Ovary (tissue), 3 donors: ENCODE data around the gene TBXA2R.

Source experiments
- EP300 ChIP-seq: sonication (generic); formaldehyde crosslinking; IDR thresholded peaks from one replicate; pipeline ENCODE4 v1.6.1; 2017; ENCODE audit warnings: antibody characterized with exemption
- POLR2A ChIP-seq: fragments of 450-650 bp; IDR thresholded peaks from one replicate; pipeline ENCODE4 v1.6.1; 2017; ENCODE audit warnings: antibody characterized with exemption, mild to moderate bottlenecking, moderate library complexity
- TF ChIP-seq, protein P1 (sequence below), 3 donors: fragments of 450-650 bp in 2 of 3; fragments of 200-600 bp in 1 of 3; IDR thresholded peaks; one replicate each; pipeline versions ENCODE4 v1.5.1 to v1.8.0; 2016 to 2022; ENCODE audit warnings: antibody characterized with exemption in 3 of 3, mild to moderate bottlenecking in 1 of 3
- donor health status: DM: no; HTN: no; CAD: no.

DNA sequence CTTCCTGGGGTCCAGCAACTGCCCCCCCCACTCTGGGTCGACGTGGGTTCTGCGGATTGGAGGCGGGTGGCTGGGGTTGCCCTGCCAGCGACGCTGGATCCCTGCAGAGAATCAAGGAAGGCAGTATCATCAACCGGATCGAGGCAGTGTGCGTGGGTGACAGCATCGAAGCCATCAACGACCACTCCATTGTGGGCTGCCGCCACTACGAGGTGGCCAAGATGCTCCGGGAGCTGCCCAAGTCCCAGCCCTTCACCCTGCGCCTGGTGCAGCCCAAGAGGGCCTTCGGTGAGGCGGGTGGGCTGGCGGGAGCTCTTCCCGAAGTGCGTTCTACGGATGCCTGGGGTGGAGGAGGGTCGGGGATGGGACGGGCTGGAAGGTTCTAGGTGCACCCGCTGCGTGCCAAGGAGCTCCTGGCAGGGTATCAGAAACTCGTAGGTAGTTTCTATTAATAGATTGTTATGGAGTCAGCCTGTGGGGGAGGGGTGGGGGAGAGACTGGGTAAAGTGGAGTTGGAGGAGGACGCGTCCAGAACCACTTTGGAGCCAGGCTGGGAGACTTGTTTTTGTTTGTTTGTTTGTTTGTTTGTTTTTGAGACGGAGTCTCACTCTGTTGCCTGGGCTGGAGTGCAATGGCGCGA lies 19.8 kb downstream of the TBXA2R start:
- TF ChIP-seq, protein P1, sequence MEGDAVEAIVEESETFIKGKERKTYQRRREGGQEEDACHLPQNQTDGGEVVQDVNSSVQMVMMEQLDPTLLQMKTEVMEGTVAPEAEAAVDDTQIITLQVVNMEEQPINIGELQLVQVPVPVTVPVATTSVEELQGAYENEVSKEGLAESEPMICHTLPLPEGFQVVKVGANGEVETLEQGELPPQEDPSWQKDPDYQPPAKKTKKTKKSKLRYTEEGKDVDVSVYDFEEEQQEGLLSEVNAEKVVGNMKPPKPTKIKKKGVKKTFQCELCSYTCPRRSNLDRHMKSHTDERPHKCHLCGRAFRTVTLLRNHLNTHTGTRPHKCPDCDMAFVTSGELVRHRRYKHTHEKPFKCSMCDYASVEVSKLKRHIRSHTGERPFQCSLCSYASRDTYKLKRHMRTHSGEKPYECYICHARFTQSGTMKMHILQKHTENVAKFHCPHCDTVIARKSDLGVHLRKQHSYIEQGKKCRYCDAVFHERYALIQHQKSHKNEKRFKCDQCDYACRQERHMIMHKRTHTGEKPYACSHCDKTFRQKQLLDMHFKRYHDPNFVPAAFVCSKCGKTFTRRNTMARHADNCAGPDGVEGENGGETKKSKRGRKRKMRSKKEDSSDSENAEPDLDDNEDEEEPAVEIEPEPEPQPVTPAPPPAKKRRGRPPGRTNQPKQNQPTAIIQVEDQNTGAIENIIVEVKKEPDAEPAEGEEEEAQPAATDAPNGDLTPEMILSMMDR (IDR thresholded peaks at IDR 0.05): no peak
- TF ChIP-seq EP300 (no peak), POLR2A (no peak)
